ENCODE measurements around the gene APOA5. TPM values are rescaled to one million over a fixed set of nuclear protein-coding genes. Genes with fewer than 3 reads are reported as not detected.

APOA5 gene
- total and polyA plus RNA-seq, 2 of the 13 experiments (the other 11 are each of a cell fraction or from before 2014, with no cell fraction given) = 44.0 to 49.1 TPM

DNA sequence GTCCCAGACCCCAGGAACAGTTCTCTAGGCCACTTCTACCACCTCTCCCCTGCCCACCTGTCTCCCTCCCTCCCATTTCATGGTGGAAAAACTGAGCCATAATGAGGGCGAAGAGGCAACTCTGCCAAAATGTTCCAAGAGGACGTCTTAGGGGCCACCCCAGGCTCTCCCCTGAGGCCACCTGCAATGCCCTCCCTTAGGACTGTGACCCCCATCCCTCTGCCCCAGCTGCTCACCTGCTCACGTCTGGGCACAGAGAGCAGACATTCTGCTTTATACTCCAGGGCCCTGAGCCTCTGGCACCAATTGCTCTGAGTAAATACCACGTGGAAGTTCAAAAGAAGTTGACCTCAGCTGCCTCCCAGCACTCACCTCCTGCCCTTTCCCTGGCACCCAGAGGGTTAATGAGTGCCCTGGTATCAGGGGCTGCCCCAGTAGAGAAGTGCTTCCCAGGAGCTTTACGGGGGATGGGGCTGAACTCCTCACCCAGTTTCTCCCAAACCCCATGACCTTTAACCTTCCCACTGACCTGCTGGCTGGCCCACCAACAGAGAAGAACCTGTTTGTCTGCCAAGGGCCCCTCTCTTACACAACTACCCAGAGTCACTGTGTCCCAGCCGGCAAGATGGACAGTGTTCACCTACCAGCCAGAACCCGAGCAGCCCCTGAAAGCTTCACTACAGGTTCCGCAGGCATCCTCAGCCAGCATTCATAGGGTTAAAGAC is 627 bp upstream of the APOA5 start (continued):
- no peak; the same call in 1 of the 2 replicates for TF ChIP-seq ZNF230 (CRISPR knock-in tag; IDR thresholded peaks at IDR 0.05)
- no peak for TF ChIP-seq ZNF577 (CRISPR knock-in tag; IDR thresholded peaks at IDR 0.05; ENCODE audit: borderline replicate concordance, low read depth)
- no peak for TF ChIP-seq NBN (conservative IDR thresholded peaks at IDR 0.05)
- no peak for TF ChIP-seq PRPF4 (IDR thresholded peaks at IDR 0.05; ENCODE audit: low read depth, low read length, poor library complexity, severe bottlenecking)
- 0 out of 2 replicates have a peak, but pooled peaks have one; percentile 57 for TF ChIP-seq BORCS8-MEF2B (CRISPR knock-in tag; IDR thresholded peaks at IDR 0.05)
- TF ChIP-seq, protein P1, sequence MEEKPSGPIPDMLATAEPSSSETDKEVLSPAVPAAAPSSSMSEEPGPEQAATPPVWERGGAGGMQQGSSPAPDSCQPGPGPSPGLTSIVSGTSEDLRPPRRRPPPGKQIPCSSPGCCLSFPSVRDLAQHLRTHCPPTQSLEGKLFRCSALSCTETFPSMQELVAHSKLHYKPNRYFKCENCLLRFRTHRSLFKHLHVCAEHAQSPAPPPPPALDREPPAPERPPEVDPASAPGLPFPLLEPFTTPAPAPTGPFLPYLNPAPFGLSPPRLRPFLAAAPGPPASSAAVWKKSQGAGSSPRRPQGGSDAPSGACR (CRISPR knock-in tag; IDR thresholded peaks at IDR 0.05) = no peak; the same call in 1 of the 2 replicates
- TF ChIP-seq, protein P2, sequence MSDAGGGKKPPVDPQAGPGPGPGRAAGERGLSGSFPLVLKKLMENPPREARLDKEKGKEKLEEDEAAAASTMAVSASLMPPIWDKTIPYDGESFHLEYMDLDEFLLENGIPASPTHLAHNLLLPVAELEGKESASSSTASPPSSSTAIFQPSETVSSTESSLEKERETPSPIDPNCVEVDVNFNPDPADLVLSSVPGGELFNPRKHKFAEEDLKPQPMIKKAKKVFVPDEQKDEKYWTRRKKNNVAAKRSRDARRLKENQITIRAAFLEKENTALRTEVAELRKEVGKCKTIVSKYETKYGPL (CRISPR knock-in tag; IDR thresholded peaks at IDR 0.05) = 0 out of 2 replicates have a peak, but pooled peaks have one; percentile 57
- TF ChIP-seq CREB1 (IDR thresholded peaks at IDR 0.05) = no peak
- TF ChIP-seq CREB1 (CRISPR knock-in tag; IDR thresholded peaks at IDR 0.05) = peak; percentile 11; the same call in 1 of the 2 replicates
- TF ChIP-seq, protein P3, sequence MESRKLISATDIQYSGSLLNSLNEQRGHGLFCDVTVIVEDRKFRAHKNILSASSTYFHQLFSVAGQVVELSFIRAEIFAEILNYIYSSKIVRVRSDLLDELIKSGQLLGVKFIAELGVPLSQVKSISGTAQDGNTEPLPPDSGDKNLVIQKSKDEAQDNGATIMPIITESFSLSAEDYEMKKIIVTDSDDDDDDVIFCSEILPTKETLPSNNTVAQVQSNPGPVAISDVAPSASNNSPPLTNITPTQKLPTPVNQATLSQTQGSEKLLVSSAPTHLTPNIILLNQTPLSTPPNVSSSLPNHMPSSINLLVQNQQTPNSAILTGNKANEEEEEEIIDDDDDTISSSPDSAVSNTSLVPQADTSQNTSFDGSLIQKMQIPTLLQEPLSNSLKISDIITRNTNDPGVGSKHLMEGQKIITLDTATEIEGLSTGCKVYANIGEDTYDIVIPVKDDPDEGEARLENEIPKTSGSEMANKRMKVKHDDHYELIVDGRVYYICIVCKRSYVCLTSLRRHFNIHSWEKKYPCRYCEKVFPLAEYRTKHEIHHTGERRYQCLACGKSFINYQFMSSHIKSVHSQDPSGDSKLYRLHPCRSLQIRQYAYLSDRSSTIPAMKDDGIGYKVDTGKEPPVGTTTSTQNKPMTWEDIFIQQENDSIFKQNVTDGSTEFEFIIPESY (CRISPR knock-in tag; IDR thresholded peaks at IDR 0.05) = no peak
- TF ChIP-seq KLF16 (CRISPR knock-in tag; IDR thresholded peaks at IDR 0.05) = 0 out of 4 replicates have a peak, but pooled peaks of 1 of the 2 experiments have one; percentile 37
- peak; percentile 92 for TF ChIP-seq ZBTB7B (CRISPR knock-in tag; IDR thresholded peaks at IDR 0.05)
- TF ChIP-seq SMARCC2 (IDR thresholded peaks at IDR 0.05) = no peak
- no peak for TF ChIP-seq U2AF1 (optimal IDR thresholded peaks at IDR 0.05; ENCODE audit: low read depth, low read length)
- TF ChIP-seq, protein P4, sequence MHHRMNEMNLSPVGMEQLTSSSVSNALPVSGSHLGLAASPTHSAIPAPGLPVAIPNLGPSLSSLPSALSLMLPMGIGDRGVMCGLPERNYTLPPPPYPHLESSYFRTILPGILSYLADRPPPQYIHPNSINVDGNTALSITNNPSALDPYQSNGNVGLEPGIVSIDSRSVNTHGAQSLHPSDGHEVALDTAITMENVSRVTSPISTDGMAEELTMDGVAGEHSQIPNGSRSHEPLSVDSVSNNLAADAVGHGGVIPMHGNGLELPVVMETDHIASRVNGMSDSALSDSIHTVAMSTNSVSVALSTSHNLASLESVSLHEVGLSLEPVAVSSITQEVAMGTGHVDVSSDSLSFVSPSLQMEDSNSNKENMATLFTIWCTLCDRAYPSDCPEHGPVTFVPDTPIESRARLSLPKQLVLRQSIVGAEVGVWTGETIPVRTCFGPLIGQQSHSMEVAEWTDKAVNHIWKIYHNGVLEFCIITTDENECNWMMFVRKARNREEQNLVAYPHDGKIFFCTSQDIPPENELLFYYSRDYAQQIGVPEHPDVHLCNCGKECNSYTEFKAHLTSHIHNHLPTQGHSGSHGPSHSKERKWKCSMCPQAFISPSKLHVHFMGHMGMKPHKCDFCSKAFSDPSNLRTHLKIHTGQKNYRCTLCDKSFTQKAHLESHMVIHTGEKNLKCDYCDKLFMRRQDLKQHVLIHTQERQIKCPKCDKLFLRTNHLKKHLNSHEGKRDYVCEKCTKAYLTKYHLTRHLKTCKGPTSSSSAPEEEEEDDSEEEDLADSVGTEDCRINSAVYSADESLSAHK (CRISPR knock-in tag; IDR thresholded peaks at IDR 0.05; ENCODE audit: borderline replicate concordance) = no peak
- TF ChIP-seq ZFY (CRISPR knock-in tag; IDR thresholded peaks at IDR 0.05) = 0 out of 2 replicates have a peak, but pooled peaks have one; percentile 16
- peak; percentile 39; the same call in 1 of the 2 replicates for TF ChIP-seq ZNF263 (CRISPR knock-in tag; IDR thresholded peaks at IDR 0.05)
- TF ChIP-seq, protein P5, sequence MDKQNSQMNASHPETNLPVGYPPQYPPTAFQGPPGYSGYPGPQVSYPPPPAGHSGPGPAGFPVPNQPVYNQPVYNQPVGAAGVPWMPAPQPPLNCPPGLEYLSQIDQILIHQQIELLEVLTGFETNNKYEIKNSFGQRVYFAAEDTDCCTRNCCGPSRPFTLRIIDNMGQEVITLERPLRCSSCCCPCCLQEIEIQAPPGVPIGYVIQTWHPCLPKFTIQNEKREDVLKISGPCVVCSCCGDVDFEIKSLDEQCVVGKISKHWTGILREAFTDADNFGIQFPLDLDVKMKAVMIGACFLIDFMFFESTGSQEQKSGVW (CRISPR knock-in tag; IDR thresholded peaks at IDR 0.05; ENCODE audit: borderline replicate concordance) = no peak
- no peak for TF ChIP-seq KDM5B (CRISPR knock-in tag; IDR thresholded peaks at IDR 0.05; ENCODE audit: borderline replicate concordance)
- no peak; the same call in 1 of the 2 replicates for TF ChIP-seq CBFB (CRISPR knock-in tag; IDR thresholded peaks at IDR 0.05)
- TF ChIP-seq ZNF367 (CRISPR knock-in tag; IDR thresholded peaks at IDR 0.05; ENCODE audit: borderline replicate concordance) = no peak
- no peak for TF ChIP-seq DNMT1 (CRISPR knock-in tag; IDR thresholded peaks at IDR 0.05)
- peak; percentile 13; the same call in 1 of the 2 replicates for TF ChIP-seq NFYB (CRISPR knock-in tag; IDR thresholded peaks at IDR 0.05)

All from HepG2 (cell line).